Pancreas (tissue), 10 donors: ENCODE results near the gene MAP3K5. TPM values are rescaled to one million over a fixed set of nuclear protein-coding genes. Genes with fewer than 3 reads are reported as not detected.
A peak's percentile ranks its signal among the peaks of the same experiment; 100 is the strongest.

ENCODE experiments used
- ATAC-seq, 4 donors: fragments of 200-7000 bp; cut with Tn5 transposase; one replicate each; pipeline versions ENCODE4 v1.8.0 to v1.9.1; 2020; ENCODE audit warnings: mild to moderate bottlenecking in 4 of 4, moderate library complexity in 4 of 4
- DNase-seq, 6 donors: peaks; one replicate each; pipeline ENCODE4 v3.0.0-alpha.2; 2020
- FAIRE-seq: peaks from 2 replicates; lab custom pipeline; 2012; peaks lifted over from hg19 to GRCh38; lab: Jason Lieb, UNC
- H3K27ac ChIP-seq, 4 donors: fragments of 200-600 bp; sonication (generic); 1 replicate in 3 of 4; 2 replicates in 1 of 4; pipeline versions ENCODE4 v1.5.0 to v1.8.0; 2020
- H3K27me3 ChIP-seq, 4 donors: fragments of 200-600 bp; one replicate each; pipeline ENCODE4 v1.8.0; 2021
- H3K36me3 ChIP-seq, 3 donors: fragments of 200-600 bp; sonication (generic) in 1 of 3; one replicate each; pipeline versions ENCODE4 v1.5.0 to v1.8.0; 2020 to 2021
- H3K4me1 ChIP-seq, 3 donors: fragments of 200-600 bp; one replicate each; pipeline ENCODE4 v1.8.0; 2021
- H3K4me3 ChIP-seq, 4 donors: fragments of 200-600 bp; sonication (generic) in 2 of 4; one replicate each; pipeline versions ENCODE4 v1.5.0 to v1.8.0; 2020 to 2021
- H3K9me3 ChIP-seq, 4 donors: fragments of 200-600 bp; one replicate each; pipeline ENCODE4 v1.8.0; 2021
- WGBS, 2 donors: extraction: QIAGEN DNeasy Blood & Tissue Kit; methylation state at CpG; one replicate each; pipeline ENCODE4 v1.1.7; 2013; 5-methylcytosine and 5-hydroxymethylcytosine counted together
- intact Hi-C, 3 donors: fragments of 100-400 bp; cut with DNase I; formaldehyde crosslinking; loops; one replicate each; pipeline versions ENCODE4 v1.11.1 to v1.14.2; 2022
- polyA plus RNA-seq, 2 donors: library from polyadenylated mRNA; stranded (reverse); fragments of 200-250 nt; gene quantifications; one replicate each; pipeline ENCODE4 v1.2.3, GENCODE V29; 2013
- total RNA-seq, 6 donors: library from RNA; stranded (reverse); fragmentation: NEBNext Ultra II Directional in 4 of 6; extraction: Animal tissue kit (Norgen Biotek cat#: 25700) in 4 of 6; gene quantifications; one replicate each; pipeline versions ENCODE4 v1.2.1 to v1.2.4, GENCODE V29; 2021 to 2023
- TF ChIP-seq, protein P1 (sequence below), 4 donors: fragments of 200-600 bp; sonication (generic) in 3 of 4; IDR thresholded peaks; one replicate each; pipeline versions ENCODE4 v1.5.0 to v1.8.0; 2021; ENCODE audit warnings: antibody characterized with exemption in 4 of 4
- donor health status: healthy with polysubstance abuse.
- donor health status: DM: no; HTN: no; CAD: no; lungs with moderate emphysema.
- donor health status: DM: no; HTN: no; CAD: no.
- donor health status: control.
- donor health status: control.
- donor health status: Bipolar disorder and iron deficiency.
- donor health status: DM: yes; HTN: yes; CAD: no.
- donor health status: DM: no; HTN: no; CAD: no.
- donor health status: DM: no; HTN: no; CAD: no.
- donor health status: DM: yes; HTN: yes; CAD: no.

The MAP3K5 gene
- total and polyA plus RNA-seq, 8 donors, result 6.7 to 28.6 (median 19.4) TPM

DNA sequence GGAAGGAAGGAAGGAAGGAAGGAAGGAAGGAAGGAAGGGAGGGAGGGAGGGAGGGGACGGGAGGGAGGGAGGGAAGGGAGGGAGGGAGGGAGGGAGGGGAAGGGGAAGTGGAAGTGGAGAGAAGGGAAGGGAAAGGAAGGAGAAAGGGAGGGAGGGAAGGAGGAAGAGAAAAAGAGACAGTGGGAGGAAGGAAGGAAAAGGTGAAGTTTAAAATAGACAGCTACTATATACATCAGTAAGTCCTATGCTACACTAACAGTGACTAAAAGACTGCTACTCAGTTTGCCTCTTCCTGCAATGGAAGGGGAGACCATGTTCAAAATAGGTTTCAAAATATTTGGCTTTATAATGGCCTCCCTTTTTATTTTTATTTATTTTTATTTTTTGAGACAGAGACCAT, 22.5 kb downstream of the MAP3K5 start:
- H3K27me3 ChIP-seq, result no peaks in the 10 kb centered on the region
- no peaks in the 10 kb centered on the region for H3K36me3 ChIP-seq
- H3K4me1 ChIP-seq, result peaks cover 38 to 60% (median 48%) of the 10 kb centered on the region in 3 donors
- WGBS, 2 donors, result no CpG with 5 or more reads among the region's 1 CpG
- no peak overlapping the region for H3K27ac ChIP-seq
- DNase-seq, result no peak
- no peak for FAIRE-seq
- intact Hi-C loops, result loop anchor here in 1 of 3 donors (10.0 kb wide), 1 partner anchor 55 kb away; no protein-coding TSS in a partner anchor
- TF ChIP-seq, protein P1, sequence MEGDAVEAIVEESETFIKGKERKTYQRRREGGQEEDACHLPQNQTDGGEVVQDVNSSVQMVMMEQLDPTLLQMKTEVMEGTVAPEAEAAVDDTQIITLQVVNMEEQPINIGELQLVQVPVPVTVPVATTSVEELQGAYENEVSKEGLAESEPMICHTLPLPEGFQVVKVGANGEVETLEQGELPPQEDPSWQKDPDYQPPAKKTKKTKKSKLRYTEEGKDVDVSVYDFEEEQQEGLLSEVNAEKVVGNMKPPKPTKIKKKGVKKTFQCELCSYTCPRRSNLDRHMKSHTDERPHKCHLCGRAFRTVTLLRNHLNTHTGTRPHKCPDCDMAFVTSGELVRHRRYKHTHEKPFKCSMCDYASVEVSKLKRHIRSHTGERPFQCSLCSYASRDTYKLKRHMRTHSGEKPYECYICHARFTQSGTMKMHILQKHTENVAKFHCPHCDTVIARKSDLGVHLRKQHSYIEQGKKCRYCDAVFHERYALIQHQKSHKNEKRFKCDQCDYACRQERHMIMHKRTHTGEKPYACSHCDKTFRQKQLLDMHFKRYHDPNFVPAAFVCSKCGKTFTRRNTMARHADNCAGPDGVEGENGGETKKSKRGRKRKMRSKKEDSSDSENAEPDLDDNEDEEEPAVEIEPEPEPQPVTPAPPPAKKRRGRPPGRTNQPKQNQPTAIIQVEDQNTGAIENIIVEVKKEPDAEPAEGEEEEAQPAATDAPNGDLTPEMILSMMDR (IDR thresholded peaks at IDR 0.05), result no peak
- no peak overlapping the region for H3K4me3 ChIP-seq
- ATAC-seq, result no peak
- H3K9me3 ChIP-seq, result no peaks in the 10 kb centered on the region

DNA sequence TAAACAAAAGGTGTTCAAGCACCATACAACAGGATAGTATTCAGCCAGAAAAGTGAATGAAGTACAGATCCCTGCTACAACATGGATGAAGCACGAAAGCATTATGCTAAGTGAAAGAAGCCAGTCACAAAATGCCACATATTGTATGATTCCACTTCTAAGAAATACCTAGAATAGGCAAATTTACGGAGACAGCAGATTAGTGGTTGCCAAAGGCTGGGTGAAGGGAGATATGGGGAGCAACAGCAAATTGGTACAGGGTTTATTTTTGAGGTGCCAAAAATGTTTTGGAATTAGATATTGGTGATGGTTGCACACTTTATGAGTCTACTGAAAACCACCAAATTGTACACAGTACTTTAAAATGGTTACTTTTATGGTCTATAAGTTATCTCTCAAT, 23.2 kb downstream of the MAP3K5 start:
- Histone ChIP-seq H3K4me1 (peaks cover 33 to 54% (median 42%) of the 10 kb centered on the region in 3 donors), H3K4me3 (no peak overlapping the region), H3K36me3 (no peaks in the 10 kb centered on the region), H3K27me3 (no peaks in the 10 kb centered on the region), H3K9me3 (no peaks in the 10 kb centered on the region), H3K27ac (no peak overlapping the region)
- intact Hi-C loops, result loop anchor here in 1 of 3 donors (10.0 kb wide), 1 partner anchor 54 kb away; no protein-coding TSS in a partner anchor
- ATAC-seq (no peak), FAIRE-seq (no peak), DNase-seq (no peak)
- WGBS, 2 donors, result 72 to 76% methylated on average over 2 of the region's 2 CpGs
- TF ChIP-seq, protein P1 (IDR thresholded peaks at IDR 0.05), result no peak

DNA sequence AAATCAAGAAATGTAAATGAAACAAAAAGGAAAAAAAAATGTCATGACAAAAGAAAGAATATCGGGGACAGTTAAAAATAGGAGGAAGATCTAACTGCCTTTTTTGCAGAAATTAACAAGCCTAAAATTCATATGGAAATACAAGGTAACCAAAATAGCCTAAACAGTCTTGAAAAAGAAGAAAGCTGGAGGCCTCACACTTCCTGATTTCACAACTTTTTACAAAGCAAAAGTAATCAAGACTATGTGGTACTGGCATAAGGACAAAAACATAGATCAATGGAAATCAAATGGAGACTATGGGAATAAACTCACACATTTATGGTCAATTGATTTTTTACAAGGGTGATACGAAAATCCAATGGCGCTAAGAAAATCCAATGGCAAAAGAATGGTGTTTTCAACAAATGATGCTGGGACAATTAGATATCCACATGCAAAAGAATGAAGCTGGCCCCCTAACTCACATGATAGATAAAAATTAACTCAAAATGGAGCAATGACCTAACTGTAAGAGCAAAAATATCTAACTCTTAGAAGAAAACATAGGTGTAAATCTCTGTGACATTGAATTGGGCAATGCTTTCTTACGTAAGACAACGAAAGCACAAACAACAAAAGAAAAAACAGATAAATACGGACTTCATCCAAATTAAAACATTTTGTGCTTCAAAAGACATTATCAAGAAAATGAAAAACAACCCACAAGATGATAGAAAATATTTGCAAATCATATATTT, 24.5 kb downstream of the MAP3K5 start:
- Histone ChIP-seq H3K4me3 (no peak overlapping the region), H3K9me3 (no peaks in the 10 kb centered on the region), H3K27me3 (no peaks in the 10 kb centered on the region), H3K4me1 (peaks cover 31 to 48% (median 32%) of the 10 kb centered on the region in 3 donors), H3K36me3 (no peaks in the 10 kb centered on the region), H3K27ac (peak overlapping the region in 2 of 4 donors; percentile 63 to 65)
- TF ChIP-seq, protein P1 (IDR thresholded peaks at IDR 0.05), result no peak
- 46 to 52% methylated on average over 6 of the region's 6 CpGs for WGBS, 2 donors
- DNase-seq, result no peak
- FAIRE-seq, result no peak
- intact Hi-C loops, result loop anchor here in 1 of 3 donors (10.0 kb wide), 1 partner anchor 53 kb away; no protein-coding TSS in a partner anchor
- peak; percentile 56 to 61 (median 58) for ATAC-seq

DNA sequence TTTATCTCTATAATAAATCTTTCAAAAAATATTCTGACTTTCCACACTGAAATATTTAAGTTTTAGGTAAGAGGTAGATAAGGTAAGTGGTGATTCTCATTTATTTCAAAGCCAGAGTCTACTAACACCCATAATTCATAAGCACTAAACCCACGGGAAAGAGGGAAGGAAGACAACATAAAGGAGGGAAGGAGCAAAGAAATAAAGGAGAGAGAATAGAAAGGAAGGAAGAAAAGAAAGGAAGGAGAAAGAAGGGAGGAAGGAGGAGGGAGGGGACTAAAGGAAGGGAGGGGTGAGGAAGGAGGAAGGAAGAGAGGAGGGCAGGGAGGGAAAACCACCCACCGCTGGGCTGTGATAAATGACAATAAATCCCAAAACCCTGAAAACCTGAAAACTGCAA, 25.2 kb downstream of the MAP3K5 start:
- WGBS, 2 donors, result 55 to 66% methylated on average over 2 of the region's 2 CpGs
- ATAC-seq (no peak), DNase-seq (no peak), FAIRE-seq (no peak)
- peak overlapping the region in 2 of 4 donors; percentile 63 to 65 for H3K27ac ChIP-seq
- no peaks in the 10 kb centered on the region for H3K36me3 ChIP-seq
- TF ChIP-seq, protein P1 (IDR thresholded peaks at IDR 0.05), result no peak
- no peak overlapping the region for H3K4me3 ChIP-seq
- no peaks in the 10 kb centered on the region for H3K27me3 ChIP-seq
- H3K9me3 ChIP-seq, result no peaks in the 10 kb centered on the region
- intact Hi-C loops, result loop anchor here in 1 of 3 donors (10.0 kb wide), 1 partner anchor 52 kb away; no protein-coding TSS in a partner anchor
- peaks cover 30 to 49% (median 34%) of the 10 kb centered on the region in 3 donors for H3K4me1 ChIP-seq
